Head of caudate nucleus (tissue), 42 donors: ENCODE measurements around the gene LAMA1.
A peak's percentile ranks its signal among the peaks of the same experiment; 100 is the strongest.
"Not testable (repeated sequence)": the region's sequence is repeated elsewhere in the genome, so short reads cannot be mapped to it uniquely, and the experiment has no call there.

Experiments
- DNase-seq, 42 donors: peaks; one replicate each; pipeline versions ENCODE4 v3.0.0 to v3.0.0-alpha.2; 2020 to 2021; ENCODE audit warnings: mixed read lengths in 7 of 42
- intact Hi-C: fragments of 100-400 bp; cut with DNase I; formaldehyde crosslinking; loops from one replicate; pipeline ENCODE4 v1.15.0; 2022

Gene LAMA1

DNA sequence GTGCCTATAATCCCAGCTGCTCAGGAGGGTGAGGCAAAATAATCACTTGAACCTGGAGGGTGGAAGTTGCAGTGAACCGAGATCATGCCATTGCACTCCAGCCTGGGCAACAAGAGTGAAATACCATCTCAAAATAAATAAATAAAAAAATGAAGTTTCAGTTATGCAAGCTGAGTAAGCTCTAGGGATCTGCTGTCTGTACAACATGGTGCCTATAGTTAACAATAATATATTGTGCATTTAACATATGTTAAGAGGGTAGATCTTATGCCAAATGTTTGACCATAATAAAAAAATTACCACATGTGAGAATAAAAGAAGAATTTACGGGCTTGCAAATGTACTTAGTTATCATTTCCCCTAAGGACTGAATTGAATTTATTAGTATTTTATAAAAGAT is 179.2 kb downstream of the LAMA1 start:
- DNase-seq, intact Hi-C loops: not testable (repeated sequence)

DNA sequence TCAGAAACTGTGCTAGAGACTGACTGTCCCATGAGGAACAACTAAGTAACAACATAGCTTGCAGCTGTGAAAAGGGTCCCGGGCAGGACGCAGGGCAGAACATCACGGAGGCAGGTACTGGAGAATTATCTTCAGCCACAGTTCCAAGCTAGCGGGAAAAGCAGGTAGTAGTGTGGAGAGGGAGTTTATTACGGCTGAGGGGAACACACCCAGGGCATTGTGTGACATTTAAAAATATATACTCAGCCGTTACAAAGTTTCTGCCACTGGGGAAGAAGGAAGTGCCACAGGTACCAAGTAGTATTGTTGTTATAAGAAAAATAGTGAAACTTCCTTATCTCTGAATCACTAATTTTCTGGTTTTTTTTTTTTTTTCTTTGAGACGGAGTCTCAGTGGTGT is 179.6 kb downstream of the LAMA1 start:
- intact Hi-C loops: no loop called here

DNA sequence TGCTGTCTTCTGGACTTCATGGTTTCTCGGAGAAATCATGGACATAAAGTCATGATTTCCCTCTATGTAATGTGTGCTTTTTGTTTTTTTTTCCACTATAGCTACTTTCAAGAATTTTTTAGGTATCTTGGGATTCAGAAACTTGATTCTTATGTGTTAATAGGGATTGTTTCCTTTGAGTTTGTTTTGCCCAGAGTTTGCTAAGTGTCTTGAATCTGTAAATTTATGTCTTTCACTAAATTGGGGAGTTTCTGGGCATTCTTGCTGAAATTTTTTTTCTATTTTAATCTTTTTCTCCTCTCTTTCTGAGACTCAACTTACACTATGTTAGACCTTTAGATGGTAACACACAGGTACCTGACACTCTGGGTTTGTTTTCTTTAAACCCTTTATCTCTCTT is 182.7 kb downstream of the LAMA1 start:
- intact Hi-C loops: no loop called here
- DNase-seq: no peak

More for the DNA sequence above, 179.6 kb downstream of the LAMA1 start:
- no peak for DNase-seq

DNA sequence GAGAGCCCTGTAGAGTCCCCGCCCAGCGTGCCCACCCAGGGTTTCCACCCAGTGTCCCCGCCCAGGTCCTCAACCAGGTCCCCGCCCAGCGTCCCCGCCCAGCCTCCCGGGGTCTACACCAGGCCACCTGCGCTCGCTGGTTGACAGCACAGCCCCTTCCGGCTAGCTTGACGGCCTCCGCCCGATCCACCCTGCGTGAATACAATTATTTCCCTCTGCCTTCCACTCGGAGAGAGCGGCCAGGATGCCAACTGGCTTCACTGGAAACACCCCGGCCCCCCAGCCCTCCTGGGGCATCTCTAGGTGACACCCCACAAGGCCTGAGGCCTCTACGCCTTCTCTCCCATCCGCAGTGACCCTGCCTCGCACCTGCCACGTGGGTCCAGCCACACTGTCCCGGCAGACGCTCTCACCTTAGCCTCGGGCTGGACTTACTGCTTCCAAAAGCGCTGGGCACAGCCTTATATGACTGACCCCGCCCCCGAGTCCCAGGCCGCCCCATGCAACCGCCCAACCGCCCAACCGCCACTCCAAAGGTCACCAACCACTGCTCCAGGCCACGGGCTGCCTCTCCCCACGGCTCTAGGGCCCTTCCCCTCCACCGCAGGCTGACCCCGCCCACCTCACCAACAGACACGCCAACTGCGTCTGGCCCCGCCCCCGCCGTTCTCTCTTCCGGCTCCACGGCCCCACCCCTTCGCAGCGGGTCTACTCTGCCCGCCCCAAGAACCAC is 188.1 kb downstream of the LAMA1 start:
- no peak for DNase-seq
- intact Hi-C loops: no loop called here

DNA sequence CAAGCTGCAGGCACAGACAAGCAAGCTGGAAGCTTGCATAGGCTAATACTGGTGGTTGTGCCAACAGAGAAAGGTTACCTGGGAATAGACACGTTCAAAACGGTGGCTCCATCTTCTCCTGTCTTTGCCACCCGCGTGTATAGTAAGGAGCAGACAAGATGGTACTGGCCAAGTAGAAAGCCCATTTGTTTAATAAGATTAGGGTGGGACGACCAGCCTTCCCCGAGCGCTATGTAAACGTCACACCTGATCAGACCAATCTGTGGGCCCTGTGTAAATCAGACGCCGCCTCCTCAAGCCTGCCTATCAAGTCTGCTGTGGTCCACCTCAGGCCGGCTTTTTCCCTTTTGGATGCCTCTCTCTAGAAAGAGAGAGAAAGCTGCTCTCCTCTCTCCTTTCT is 189.2 kb downstream of the LAMA1 start:
- no peak for DNase-seq
- intact Hi-C loops: no loop called here

DNA sequence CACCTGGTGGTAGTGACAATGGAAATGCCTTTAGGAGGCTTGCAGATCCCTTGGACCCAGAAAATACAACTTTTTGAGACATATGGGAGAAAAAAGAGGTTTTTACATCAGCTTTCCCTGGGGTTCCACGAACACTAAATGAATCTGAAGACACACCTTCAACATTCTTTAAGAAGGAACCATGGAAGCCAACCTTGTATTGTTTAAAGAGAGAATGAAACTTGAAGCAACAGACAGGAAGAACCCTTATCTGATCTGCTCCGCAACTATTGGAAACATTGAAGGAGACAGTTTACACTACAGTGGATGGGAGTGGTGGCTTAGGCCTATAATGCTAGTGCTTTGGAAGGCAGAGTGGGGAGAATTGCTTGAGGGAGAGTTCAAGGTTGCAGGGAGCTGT is 190.4 kb downstream of the LAMA1 start:
- DNase-seq: no peak
- intact Hi-C loops: no loop called here

DNA sequence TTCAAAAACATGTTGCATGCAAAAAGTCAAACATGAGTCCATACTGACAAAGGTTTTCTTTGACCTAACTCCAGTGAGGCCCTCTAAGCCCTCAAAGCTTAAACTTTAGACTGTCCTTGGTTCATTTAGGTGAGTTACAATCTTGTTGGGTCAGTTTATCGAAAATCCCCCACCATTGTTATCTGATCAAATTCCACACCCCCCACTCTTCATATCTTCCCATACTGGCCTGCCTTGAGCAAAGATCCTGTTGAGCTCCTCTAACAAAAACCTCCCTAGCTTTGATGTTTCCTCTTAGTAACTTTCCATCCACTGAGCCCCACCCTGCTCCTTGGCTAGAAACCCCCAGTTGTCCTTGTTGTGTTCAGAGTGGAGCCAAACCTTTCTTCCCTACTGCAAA is 194.4 kb downstream of the LAMA1 start:
- no peak for DNase-seq
- intact Hi-C loops: no loop called here

DNA sequence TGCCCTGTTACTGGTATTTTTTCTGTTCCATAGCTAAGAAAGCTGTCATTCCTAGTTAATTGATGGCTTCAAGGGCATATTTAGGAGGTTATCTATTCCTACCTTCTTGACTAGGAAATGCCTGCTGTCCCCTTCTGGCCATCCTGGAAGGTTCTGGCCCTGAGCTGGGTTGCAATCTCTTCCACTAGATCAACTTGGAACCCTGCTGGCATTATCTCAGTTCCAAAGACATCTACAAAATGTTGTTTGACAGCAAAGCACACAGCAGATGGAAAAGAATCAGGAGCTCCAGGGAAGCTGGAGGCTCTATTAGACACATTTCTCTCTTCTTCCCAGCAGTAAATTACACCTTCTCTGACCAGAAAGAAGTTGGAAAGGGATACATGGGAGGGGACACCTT is 196.0 kb downstream of the LAMA1 start:
- no peak for DNase-seq
- intact Hi-C loops: no loop called here

DNA sequence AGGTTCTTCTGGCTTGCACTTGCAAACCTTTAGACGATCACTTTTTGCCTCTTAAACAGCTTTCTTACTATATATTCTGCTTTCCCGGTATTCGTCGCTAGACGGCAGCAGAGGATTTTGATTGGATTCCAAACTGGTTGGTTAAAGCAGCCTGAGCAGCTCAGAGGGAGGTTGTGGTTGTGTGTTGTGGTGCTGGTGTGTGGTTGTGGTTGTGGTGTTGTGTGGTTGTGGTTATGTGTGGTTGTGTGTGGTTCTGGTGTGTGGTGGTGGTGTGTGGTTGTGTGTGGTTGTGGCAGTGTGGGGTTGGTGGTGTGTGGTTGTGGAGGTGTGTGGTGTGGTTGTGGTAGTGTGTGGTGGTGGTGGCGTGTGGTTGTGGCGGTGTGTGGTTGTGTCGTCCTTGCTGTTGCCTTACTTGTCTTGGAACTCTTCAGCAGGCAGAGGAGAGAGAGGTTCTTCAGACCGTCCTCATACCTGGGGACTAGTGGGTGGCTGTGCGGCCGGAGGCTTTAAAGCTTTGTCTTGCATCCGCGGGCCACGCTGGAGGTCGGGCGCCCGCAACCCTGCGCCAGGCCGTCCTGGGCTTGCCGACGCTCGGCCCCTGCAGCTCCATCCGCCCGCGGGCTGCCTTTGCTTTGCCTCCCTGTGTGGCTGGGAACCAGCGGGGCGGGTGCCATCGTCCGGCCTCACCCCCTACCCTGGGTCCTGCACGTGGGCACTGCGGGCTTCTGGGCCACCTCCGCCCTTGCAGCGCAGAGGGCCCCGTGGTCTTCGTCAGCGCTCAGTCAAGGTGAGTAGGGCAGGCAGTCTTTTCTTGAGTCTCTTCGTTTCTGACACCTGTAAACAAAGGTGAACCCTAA is 197.3 kb downstream of the LAMA1 start:
- DNase-seq: peak in 32 of 42 donors; percentile 15 to 81 (median 50)
- intact Hi-C loops: no loop called here

DNA sequence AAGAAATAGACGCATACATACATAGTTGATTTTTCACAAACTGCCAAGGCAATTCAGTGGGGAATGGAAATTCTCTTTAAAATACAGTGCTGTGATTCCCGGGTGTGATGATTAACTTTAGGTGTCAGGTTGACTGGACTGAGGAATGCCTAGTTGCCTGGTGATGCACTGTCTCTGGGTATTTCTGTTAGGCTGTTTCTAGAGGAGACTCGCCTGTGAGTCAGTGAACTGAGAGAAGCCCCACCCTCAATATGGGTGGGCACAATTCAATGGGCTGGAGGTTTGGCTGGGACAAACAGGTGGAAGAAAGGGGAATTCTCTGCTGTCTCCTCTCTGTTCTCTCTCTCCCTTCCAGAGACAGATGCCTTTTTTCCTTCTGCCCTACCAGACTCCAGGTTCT is 200.5 kb downstream of the LAMA1 start:
- intact Hi-C loops: no loop called here
- no peak for DNase-seq

DNA sequence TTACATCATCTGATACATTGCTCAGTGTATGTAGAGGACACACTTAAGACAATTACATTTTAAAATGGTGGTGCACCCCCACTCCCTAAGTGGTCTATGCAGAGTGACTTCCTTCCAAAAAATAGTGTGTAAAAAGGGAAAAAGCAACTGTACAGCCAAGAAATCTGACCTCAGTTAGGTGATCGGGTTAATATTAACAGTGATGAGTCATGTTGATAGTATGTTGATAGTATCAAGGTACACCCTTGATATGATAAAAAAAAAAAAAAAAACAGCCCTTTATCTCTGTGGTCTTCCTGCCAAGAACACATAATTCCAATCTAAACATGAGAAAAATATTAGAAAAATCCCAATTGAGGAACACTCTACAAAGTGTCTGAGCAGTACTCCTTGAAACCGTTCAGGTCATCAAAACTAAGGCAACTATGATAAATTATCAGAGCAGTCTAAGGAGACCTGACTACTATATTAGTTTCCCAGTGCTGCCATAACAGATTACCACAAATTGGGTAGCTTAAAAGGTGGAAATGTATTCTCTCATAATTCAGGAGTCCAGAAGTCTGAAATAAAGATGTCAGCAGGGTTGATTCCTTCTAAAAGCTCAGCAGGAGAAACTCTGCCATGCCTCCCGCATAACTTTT is 216.2 kb downstream of the LAMA1 start:
- intact Hi-C loops: no loop called here
- no peak for DNase-seq

DNA sequence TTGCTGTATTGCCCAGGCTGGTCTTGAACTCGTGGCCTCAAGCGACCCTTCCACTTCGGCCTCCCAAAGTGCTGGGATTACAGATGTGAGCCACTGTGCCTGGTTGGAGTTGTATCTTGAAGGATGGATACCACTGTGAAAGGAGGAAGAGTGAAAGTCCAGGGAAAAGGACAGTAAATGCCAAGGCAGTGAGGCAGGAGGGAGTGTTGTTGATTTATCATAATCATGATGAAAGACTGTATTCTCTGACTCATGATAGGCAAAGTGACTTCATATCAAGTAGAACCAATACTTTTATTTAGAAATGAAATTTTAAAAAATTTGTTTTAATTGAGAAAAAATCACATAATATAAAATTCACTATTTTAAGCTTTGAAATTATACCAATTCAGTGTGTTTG is 225.8 kb downstream of the LAMA1 start:
- no peak for DNase-seq
- intact Hi-C loops: no loop called here
